GM21447 (cell line): ENCODE measurements around the gene METAP1D.
A peak's percentile ranks its signal among the peaks of the same experiment; 100 is the strongest.
"Not testable (repeated sequence)": the region's sequence is repeated elsewhere in the genome, so short reads cannot be mapped to it uniquely, and the experiment has no call there.

Experiments
- ATAC-seq: cut with Tn5 transposase; IDR thresholded peaks from one replicate; pipeline ENCODE4 v1.9.1; 2021; ENCODE audit not compliant: unreplicated experiment

The METAP1D gene

GRCh38 chr2:171996021-171996420 is 3.7 kb upstream of the METAP1D start:
- ATAC-seq: no peak

GRCh38 chr2:171997031-171997430 is 2.7 kb upstream of the METAP1D start:
- not testable (repeated sequence) for ATAC-seq

GRCh38 chr2:171999161-171999560 is 592 bp upstream of the METAP1D start:
- ATAC-seq: no peak

- ATAC-seq: no peak
These were observed 1.1 kb downstream of the METAP1D start for GRCh38 chr2:172000696-172001361.

- no peak for ATAC-seq
These were observed 7.6 kb downstream of the METAP1D start for GRCh38 chr2:172007372-172007771.

GRCh38 chr2:172009823-172010222 is 10.1 kb downstream of the METAP1D start:
- ATAC-seq: no peak

GRCh38 chr2:172011812-172012575 is 12.2 kb downstream of the METAP1D start:
- no peak for ATAC-seq

- no peak for ATAC-seq
These were observed 13.1 kb downstream of the METAP1D start for GRCh38 chr2:172012677-172013391.

- ATAC-seq: peak; percentile 93
These were observed 13.6 kb downstream of the METAP1D start for GRCh38 chr2:172013396-172013795.

GRCh38 chr2:172021074-172021931 is 21.6 kb downstream of the METAP1D start:
- ATAC-seq: no peak

- ATAC-seq: no peak
These were observed 22.2 kb downstream of the METAP1D start for GRCh38 chr2:172021955-172022354.

- no peak for ATAC-seq
These were observed 31.8 kb downstream of the METAP1D start for GRCh38 chr2:172031536-172031935.

- ATAC-seq: no peak
These were observed 38.4 kb downstream of the METAP1D start for GRCh38 chr2:172038121-172038520.

GRCh38 chr2:172038604-172039003 is 38.9 kb downstream of the METAP1D start:
- no peak for ATAC-seq

- no peak for ATAC-seq
These were observed 39.4 kb downstream of the METAP1D start for GRCh38 chr2:172039011-172039704.

GRCh38 chr2:172040311-172040710 is 40.6 kb downstream of the METAP1D start:
- no peak for ATAC-seq

- no peak for ATAC-seq
These were observed 46.4 kb downstream of the METAP1D start for GRCh38 chr2:172046080-172046678.

- ATAC-seq: no peak
These were observed 47.3 kb downstream of the METAP1D start for GRCh38 chr2:172046866-172047565.
